H9 (cell line): ENCODE data around the gene EPHX1. TPM values are rescaled to one million over a fixed set of nuclear protein-coding genes. Genes with fewer than 3 reads are reported as not detected.

Source experiments
- DNase-seq: peaks from one replicate; pipeline ENCODE4 v3.0.0-alpha.2; 2017
- H2AFZ ChIP-seq: one replicate; pipeline ENCODE4 v1.6.1; 2013; ENCODE audit warnings: mild to moderate bottlenecking, low read length, control low read depth, moderate library complexity
- H2AK5ac ChIP-seq: 2 replicates; pipeline ENCODE4 v1.6.1; 2013; ENCODE audit warnings: low read length, control low read depth, mixed read lengths; ENCODE audit not compliant: insufficient read length
- H2BK120ac ChIP-seq: one replicate; pipeline ENCODE4 v1.6.1; 2013; ENCODE audit warnings: low read depth, mild to moderate bottlenecking, low read length, control low read depth, inconsistent platforms; ENCODE audit not compliant: poor library complexity, severe bottlenecking
- H2BK12ac ChIP-seq: 2 replicates; pipeline ENCODE4 v1.6.1; 2013; ENCODE audit warnings: low read length, control low read depth, mixed read lengths, low read depth; ENCODE audit not compliant: insufficient read length
- H2BK15ac ChIP-seq: 2 replicates; pipeline ENCODE4 v1.6.1; 2013; ENCODE audit warnings: low read depth, low read length, control low read depth
- H2BK20ac ChIP-seq: one replicate; pipeline ENCODE4 v1.6.1; 2013; ENCODE audit warnings: low read depth, mild to moderate bottlenecking, low read length, control low read depth, inconsistent platforms; ENCODE audit not compliant: poor library complexity, severe bottlenecking
- H2BK5ac ChIP-seq: 2 replicates; pipeline ENCODE4 v1.6.1; 2013; ENCODE audit warnings: low read length, control low read depth, mixed read lengths; ENCODE audit not compliant: insufficient read length
- H3K14ac ChIP-seq: 2 replicates; pipeline ENCODE4 v1.6.1; 2013; ENCODE audit warnings: low read length, control low read depth; ENCODE audit not compliant: insufficient read depth
- H3K18ac ChIP-seq: 2 replicates; pipeline ENCODE4 v1.6.1; 2013; ENCODE audit warnings: low read depth, mild to moderate bottlenecking, mixed read lengths, low read length, control low read depth; ENCODE audit not compliant: insufficient read length
- H3K23ac ChIP-seq: 2 replicates; pipeline ENCODE4 v1.6.1; 2013; ENCODE audit warnings: low read length, control low read depth, mixed read lengths, low read depth; ENCODE audit not compliant: insufficient read length
- H3K23me2 ChIP-seq: 2 replicates; pipeline ENCODE4 v1.6.1; 2013; ENCODE audit warnings: low read depth, mild to moderate bottlenecking, mixed read lengths, low read length, control low read depth; ENCODE audit not compliant: insufficient read length, poor library complexity, severe bottlenecking
- H3K27ac ChIP-seq: 2 replicates; pipeline ENCODE4 v1.5.1; 2013; ENCODE audit warnings: low read length, control low read depth, mixed read lengths, low read depth; ENCODE audit not compliant: insufficient read length
- H3K27me3 ChIP-seq: 2 replicates; pipeline ENCODE4 v1.6.1; 2013; ENCODE audit warnings: low read length, control low read depth, inconsistent platforms; ENCODE audit not compliant: insufficient read depth
- H3K4ac ChIP-seq: 2 replicates; pipeline ENCODE4 v1.6.1; 2013; ENCODE audit warnings: low read depth, mild to moderate bottlenecking, control low read depth, inconsistent platforms, low read length, moderate library complexity
- H3K4me1 ChIP-seq: 2 replicates; pipeline ENCODE4 v1.6.1; 2013; ENCODE audit warnings: low read length, control low read depth, inconsistent platforms; ENCODE audit not compliant: insufficient read depth
- H3K4me2 ChIP-seq: 2 replicates; pipeline ENCODE4 v1.6.1; 2013; ENCODE audit warnings: low read length, control low read depth, mixed read lengths; ENCODE audit not compliant: insufficient read length, insufficient read depth
- H3K56ac ChIP-seq: 2 replicates; pipeline ENCODE4 v1.6.1; 2013; ENCODE audit warnings: low read depth, mild to moderate bottlenecking, mixed read lengths, low read length, control low read depth; ENCODE audit not compliant: insufficient read length
- H3K79me1 ChIP-seq: 2 replicates; pipeline ENCODE4 v1.6.1; 2013; ENCODE audit warnings: low read depth, mild to moderate bottlenecking, moderate library complexity, low read length, control low read depth, inconsistent platforms; ENCODE audit not compliant: insufficient read depth, poor library complexity, severe bottlenecking
- H3K79me2 ChIP-seq: 2 replicates; pipeline ENCODE4 v1.6.1; 2013; ENCODE audit warnings: low read length, control low read depth, inconsistent platforms; ENCODE audit not compliant: insufficient read depth
- H3K9ac ChIP-seq: 2 replicates; pipeline ENCODE4 v1.6.1; 2013; ENCODE audit warnings: low read length, control low read depth, mixed read lengths; ENCODE audit not compliant: insufficient read length; ENCODE audit errors: extremely low read depth
- H3K9me3 ChIP-seq: one replicate; pipeline ENCODE4 v1.6.1; 2013; ENCODE audit warnings: low read depth, low read length, inconsistent platforms; ENCODE audit not compliant: control insufficient read depth
- H3T11ph ChIP-seq: one replicate; pipeline ENCODE4 v1.6.1; 2013; ENCODE audit warnings: mild to moderate bottlenecking, low read length, control low read depth, inconsistent platforms
- H4K20me1 ChIP-seq: one replicate; pipeline ENCODE4 v1.6.1; 2013; ENCODE audit not compliant: control insufficient read depth, insufficient read length, insufficient read depth
- H4K5ac ChIP-seq: 2 replicates; pipeline ENCODE4 v1.6.1; 2013; ENCODE audit warnings: low read depth, mild to moderate bottlenecking, mixed read lengths, low read length, control low read depth; ENCODE audit not compliant: insufficient read length
- H4K8ac ChIP-seq: replicated peaks from 2 replicates; pipeline ENCODE4 v1.6.1; 2013; ENCODE audit warnings: low read length, control low read depth, mixed read lengths, low read depth; ENCODE audit not compliant: insufficient read length
- H4K91ac ChIP-seq: 2 replicates; pipeline ENCODE4 v1.6.1; 2013; ENCODE audit warnings: low read depth, mild to moderate bottlenecking, moderate library complexity, mixed read lengths, low read length, control low read depth; ENCODE audit not compliant: insufficient read length
- H3K27ac Mint-ChIP-seq, 3 experiments: 2 replicates in 2 of 3; 3 replicates in 1 of 3; pipeline ENCODE4 v1.8.0; 2020 to 2021; ENCODE audit warnings: mixed read lengths in 3 of 3, mild to moderate bottlenecking in 1 of 3, moderate library complexity in 1 of 3
- H3K27me3 Mint-ChIP-seq: 2 replicates; pipeline ENCODE4 v1.8.0; 2021; ENCODE audit warnings: low read depth, mild to moderate bottlenecking, moderate library complexity, mixed read lengths
- H3K36me3 Mint-ChIP-seq, 3 experiments: 2 replicates in 2 of 3; 3 replicates in 1 of 3; pipeline ENCODE4 v1.8.0; 2020 to 2021; ENCODE audit warnings: low read depth in 3 of 3, mixed read lengths in 3 of 3; ENCODE audit not compliant: insufficient read depth in 1 of 3
- H3K4me1 Mint-ChIP-seq, 2 experiments: 2 replicates each; pipeline ENCODE4 v1.8.0; 2020; ENCODE audit warnings: mixed read lengths in 2 of 2
- H3K4me3 Mint-ChIP-seq, 2 experiments: 2 replicates in 1 of 2; 3 replicates in 1 of 2; pipeline ENCODE4 v1.8.0; 2020 to 2021; ENCODE audit warnings: mild to moderate bottlenecking in 2 of 2, mixed read lengths in 2 of 2, moderate library complexity in 1 of 2
- H3K9me3 Mint-ChIP-seq, 2 experiments: 2 replicates in 1 of 2; 3 replicates in 1 of 2; pipeline ENCODE4 v1.8.0; 2020; ENCODE audit warnings: mild to moderate bottlenecking in 2 of 2, mixed read lengths in 2 of 2, moderate library complexity in 1 of 2
- WGBS: extraction: QIAGEN DNeasy Blood & Tissue Kit; methylation state at CpG from one replicate; pipeline ENCODE4 v1.1.7; 2013; ENCODE audit warnings: missing lambda C conversion rate, low lambda C conversion rate, mixed read lengths; ENCODE audit not compliant: insufficient read length; ENCODE audit errors: extremely low coverage; 5-methylcytosine and 5-hydroxymethylcytosine counted together
- total RNA-seq: library from RNA; stranded (reverse); gene quantifications from 2 replicates; pipeline ENCODE4 v1.2.1, GENCODE V29; 2021
- TF ChIP-seq, protein P1 (sequence below): fragments of 200-600 bp; sonication (generic); conservative IDR thresholded peaks from 3 replicates; pipeline ENCODE4 v1.8.0; 2021; ENCODE audit warnings: antibody characterized with exemption, mild to moderate bottlenecking

Gene EPHX1
- total RNA-seq, 1 experiment from 2014 or later, result 40.6 TPM

DNA sequence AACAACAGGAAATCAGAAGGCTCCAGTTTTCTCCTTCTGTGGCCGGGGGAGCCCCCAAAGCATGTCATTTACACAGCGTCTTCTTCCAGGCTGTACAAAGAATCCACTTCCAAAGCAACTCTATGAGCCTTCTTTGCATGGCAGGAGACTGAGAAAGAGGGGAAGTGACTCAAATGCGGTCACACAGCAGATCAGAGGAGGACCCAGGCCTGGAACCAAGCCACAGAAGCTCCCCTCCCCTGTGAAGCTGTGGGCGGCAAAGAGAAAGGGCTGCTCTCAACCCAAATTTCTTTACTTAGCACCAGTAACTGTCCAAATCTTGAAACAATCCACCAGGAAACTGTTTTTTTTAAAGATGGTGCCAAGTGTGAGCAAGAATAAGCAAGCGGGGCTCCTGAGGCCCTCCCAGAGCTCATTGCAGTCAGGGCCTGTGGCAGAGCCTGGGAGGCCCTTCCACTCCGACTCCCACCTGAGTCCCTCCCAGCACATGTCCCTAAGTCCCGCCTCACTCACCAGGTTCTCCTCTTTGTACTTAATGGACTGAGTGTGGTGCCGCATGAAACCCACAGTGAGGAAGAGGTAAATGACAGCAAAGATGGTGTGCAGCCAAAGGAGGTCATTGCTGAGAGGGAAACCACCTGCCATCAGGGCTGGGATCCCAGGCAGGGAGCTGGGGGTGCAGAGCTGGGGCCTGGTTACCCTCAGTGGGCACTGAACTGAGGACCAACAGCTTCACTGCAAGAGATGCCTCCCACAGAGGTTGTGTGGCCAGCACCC lies 56.3 kb downstream of the EPHX1 start:
- Mint-ChIP-seq H3K4me3 (no peak overlapping the region), H3K27me3 (no peaks in the 10 kb centered on the region), H3K9me3 (no peaks in the 10 kb centered on the region), H3K36me3 (peaks cover 51 to 91% (median 59%) of the 10 kb centered on the region in 3 experiments; a peak in 6 of 7 replicates), H3K27ac (peak overlapping the region in 2 of 3 experiments; percentile 3 to 65; a peak in 1 of 7 replicates), H3K4me1 (peaks cover 5% of the 10 kb centered on the region in 2 experiments)
- Histone ChIP-seq H3K23ac (no peak overlapping the region), H2BK12ac (no peak overlapping the region), H3K4me1 (no peaks in the 10 kb centered on the region), H2AFZ (no peak overlapping the region), H3K56ac (no peak overlapping the region), H3K14ac (no peak overlapping the region), H4K8ac (no peak overlapping the region), H3K79me1 (no peaks in the 10 kb centered on the region), H3K27me3 (no peaks in the 10 kb centered on the region), H3K9ac (no peak overlapping the region), H2BK5ac (no peak overlapping the region), H3K9me3 (no peaks in the 10 kb centered on the region), H3K27ac (no peak overlapping the region), H3K79me2 (no peaks in the 10 kb centered on the region), H2BK15ac (no peak overlapping the region), H2BK20ac (no peak overlapping the region), H4K20me1 (no peaks in the 10 kb centered on the region), H3K23me2 (no peaks in the 10 kb centered on the region), H4K5ac (no peak overlapping the region), H3T11ph (no peak overlapping the region), H3K4me2 (no peak overlapping the region), H2AK5ac (no peak overlapping the region), H3K18ac (no peak overlapping the region), H4K91ac (no peak overlapping the region), H2BK120ac (no peak overlapping the region), H3K4ac (no peak overlapping the region)
- TF ChIP-seq, protein P1, sequence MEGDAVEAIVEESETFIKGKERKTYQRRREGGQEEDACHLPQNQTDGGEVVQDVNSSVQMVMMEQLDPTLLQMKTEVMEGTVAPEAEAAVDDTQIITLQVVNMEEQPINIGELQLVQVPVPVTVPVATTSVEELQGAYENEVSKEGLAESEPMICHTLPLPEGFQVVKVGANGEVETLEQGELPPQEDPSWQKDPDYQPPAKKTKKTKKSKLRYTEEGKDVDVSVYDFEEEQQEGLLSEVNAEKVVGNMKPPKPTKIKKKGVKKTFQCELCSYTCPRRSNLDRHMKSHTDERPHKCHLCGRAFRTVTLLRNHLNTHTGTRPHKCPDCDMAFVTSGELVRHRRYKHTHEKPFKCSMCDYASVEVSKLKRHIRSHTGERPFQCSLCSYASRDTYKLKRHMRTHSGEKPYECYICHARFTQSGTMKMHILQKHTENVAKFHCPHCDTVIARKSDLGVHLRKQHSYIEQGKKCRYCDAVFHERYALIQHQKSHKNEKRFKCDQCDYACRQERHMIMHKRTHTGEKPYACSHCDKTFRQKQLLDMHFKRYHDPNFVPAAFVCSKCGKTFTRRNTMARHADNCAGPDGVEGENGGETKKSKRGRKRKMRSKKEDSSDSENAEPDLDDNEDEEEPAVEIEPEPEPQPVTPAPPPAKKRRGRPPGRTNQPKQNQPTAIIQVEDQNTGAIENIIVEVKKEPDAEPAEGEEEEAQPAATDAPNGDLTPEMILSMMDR, result no peak
- no CpG with 5 or more reads among the region's 8 CpGs for WGBS
- DNase-seq, result no peak
